SW480 (cell line): Measurements from ENCODE around the gene IRF7.

Experiments
- DNase-seq: peaks from one replicate; pipeline ENCODE4 v3.0.0-alpha.2; 2016; ENCODE audit warnings: low spot score

IRF7 gene

DNA sequence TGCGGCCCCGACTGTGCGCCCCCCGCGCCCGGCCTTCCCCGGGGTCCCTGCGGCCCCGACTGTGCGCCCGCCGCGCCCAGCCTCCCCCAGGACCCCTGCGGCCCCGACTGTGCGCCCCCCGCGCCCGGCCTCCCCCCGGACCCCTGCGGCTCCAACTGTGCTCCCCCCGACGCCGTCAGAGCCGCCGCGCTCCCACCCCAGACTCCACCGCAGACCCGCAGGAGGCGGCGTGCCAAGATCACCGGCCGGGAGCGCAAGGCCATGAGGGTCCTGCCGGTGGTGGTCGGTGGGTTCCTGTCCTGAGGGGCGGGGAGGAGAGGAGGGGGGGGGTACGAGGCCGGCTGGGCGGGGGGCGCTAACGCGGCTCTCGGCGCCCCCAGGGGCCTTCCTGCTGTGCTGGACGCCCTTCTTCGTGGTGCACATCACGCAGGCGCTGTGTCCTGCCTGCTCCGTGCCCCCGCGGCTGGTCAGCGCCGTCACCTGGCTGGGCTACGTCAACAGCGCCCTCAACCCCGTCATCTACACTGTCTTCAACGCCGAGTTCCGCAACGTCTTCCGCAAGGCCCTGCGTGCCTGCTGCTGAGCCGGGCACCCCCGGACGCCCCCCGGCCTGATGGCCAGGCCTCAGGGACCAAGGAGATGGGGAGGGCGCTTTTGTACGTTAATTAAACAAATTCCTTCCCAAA is 24.4 kb upstream of the IRF7 start:
- DNase-seq = no peak

DNA sequence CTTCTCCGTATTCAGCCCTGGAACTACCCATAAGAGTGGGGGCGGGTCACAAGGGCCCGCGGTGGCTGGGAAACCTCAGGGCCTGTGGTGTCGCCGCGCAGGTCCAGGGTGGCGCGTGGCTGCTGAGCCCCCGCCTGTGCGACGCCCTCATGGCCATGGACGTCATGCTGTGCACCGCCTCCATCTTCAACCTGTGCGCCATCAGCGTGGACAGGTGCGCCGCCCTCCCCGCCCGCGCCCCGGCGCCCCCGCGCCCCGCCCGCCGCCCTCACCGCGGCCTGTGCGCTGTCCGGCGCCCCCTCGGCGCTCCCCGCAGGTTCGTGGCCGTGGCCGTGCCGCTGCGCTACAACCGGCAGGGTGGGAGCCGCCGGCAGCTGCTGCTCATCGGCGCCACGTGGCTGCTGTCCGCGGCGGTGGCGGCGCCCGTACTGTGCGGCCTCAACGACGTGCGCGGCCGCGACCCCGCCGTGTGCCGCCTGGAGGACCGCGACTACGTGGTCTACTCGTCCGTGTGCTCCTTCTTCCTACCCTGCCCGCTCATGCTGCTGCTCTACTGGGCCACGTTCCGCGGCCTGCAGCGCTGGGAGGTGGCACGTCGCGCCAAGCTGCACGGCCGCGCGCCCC is 23.7 kb upstream of the IRF7 start:
- DNase-seq = no peak

DNA sequence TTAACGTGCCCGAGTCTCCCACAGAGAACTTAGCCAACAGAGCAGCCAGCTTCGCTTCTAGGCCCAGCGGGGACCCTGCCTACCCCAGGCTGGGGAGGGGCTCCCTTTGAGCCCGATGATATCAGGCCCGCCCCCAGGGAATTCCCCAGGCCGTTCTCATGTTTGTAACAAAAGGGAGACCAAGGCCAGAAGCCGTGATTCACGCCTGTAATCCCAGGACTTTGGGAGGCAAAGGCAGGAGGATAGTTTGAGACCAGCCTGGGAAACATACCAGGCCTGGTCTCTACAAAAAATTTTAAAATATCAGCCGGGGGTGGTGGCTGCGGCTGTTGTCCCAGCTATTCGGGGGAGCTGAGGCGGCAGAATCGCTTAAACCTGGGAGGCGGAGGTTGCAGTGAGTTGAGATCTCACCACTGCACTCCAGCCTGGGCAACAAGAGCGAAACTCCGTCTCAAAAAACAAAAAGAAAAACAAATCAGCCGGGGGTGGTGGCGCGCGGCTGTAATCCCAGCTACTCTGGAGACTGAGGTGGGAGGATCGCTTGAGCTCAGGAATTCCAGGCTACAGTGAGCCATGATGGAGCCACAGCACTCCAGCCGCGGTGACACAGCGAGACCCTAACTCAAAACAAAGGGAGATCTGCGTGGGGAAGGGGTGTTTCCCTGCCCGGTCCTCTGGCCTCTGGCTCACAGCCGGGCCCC is 23.0 kb upstream of the IRF7 start:
- DNase-seq = no peak

DNA sequence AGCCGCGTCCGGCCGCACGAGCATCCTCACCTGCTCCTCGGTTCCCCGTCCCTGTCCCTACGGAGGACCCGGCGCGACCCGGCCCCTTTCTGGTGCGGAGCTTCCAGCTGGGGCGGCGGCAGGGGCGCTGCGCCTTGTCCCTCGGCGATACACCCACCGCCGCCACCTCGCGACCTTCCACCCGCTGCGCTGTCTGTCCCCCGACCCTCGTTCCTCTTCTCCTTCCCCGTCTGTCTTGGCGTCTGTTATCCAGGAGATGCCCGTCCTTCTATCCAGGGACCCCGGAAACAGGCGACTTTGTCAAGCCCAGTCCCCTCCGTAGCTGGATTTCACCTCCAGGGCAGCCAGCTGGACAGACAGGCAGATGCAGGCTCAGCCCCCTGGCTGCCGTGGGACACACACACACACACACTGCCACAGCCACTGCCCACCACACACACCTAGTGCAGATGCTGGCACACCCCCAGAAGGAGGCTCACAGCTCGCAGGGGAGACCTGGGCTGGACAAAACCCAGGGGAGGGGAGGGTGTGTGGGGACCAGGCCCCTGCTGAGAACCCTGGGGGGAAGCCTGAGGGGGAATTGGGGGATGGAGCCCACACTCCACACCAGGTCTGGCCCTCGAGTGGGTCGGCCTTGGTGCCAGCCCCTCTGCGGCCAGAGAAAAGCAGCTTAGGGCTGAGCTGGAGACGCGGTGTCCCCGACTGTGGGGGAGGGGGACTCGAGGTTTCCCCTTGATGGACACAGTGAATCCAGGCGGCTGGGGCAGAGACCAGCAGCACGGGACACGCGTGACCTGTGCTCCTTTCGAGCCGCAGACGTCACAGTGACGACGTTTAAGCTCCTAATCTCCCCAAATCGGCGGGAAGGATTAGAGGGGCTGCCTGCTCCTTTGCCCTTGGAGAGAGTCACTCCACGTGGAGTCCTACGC is 22.1 kb upstream of the IRF7 start:
- no peak for DNase-seq

DNA sequence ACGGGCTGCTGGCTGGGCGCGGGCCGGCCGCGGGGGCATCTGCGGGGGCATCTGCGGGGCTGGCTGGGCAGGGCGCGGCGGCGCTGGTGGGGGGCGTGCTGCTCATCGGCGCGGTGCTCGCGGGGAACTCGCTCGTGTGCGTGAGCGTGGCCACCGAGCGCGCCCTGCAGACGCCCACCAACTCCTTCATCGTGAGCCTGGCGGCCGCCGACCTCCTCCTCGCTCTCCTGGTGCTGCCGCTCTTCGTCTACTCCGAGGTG is 21.5 kb upstream of the IRF7 start:
- no peak for DNase-seq

DNA sequence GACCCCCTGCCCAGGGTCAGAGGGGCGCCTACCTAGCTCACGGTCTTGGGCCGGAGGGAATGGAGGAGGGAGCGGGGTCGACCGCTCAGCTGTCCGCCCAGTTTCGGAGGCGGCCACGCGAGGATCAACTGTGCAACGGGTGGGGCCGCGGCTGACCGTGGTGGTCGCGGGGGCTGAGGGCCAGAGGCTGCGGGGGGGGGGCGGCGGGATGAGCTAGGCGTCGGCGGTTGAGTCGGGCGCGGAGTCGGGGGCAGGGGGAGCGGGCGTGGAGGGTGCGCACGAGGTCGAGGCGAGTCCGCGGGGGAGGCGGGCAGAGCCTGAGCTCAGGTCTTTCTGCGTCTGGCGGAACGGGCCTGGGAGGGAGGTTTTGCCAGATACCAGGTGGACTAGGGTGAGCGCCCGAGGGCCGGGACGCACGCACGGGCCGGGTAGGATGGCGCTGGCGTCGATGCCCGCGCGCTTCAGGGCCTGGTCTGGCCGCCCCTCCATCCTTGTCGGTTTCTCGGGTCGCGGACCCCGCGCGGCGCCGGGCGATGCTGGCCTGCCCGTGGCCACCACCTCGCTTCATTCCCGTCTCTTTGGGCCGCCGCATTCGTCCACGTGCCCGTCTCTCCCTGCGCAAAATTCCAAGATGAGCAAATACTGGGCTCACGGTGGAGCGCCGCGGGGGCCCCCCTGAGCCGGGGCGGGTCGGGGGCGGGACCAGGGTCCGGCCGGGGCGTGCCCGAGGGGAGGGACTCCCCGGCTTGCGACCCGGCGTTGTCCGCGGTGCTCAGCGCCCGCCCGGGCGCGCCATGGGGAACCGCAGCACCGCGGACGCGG is 21.0 kb upstream of the IRF7 start, which contains the start of gene DRD4:
DRD4 (plus strand) TSS at position 759 of the 822 bp plus-strand sequence; CDS start at position 795, 36 bp downstream.
- DNase-seq = no peak

DNA sequence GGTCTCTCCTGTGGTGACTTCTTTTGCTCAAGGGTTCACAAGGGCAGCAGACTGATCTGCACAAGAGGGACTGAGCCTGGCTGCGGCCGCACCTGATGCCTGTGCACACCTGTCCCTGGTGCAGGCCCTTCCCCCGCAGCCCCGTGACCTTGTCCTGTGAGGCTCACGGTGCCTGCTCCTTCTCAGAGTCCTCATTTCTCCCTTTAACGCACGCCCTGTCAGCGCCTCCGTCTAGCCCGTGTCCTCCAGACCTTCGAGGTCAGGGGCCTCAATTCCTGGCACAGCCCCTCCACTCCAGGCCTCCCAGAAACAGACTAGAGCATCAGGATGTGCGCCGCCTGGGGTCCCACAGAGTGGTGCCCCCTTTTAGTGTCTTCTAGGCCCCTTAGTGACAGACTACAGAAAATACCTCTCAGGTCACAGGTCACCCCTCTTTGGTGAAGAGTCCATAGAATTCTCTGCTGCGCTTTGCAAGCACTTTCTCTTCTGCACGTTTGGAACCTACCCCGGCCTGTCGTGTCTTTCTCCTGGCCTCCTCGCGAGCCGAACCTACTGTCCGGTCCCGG is 20.3 kb upstream of the IRF7 start:
- DNase-seq = no peak

DNA sequence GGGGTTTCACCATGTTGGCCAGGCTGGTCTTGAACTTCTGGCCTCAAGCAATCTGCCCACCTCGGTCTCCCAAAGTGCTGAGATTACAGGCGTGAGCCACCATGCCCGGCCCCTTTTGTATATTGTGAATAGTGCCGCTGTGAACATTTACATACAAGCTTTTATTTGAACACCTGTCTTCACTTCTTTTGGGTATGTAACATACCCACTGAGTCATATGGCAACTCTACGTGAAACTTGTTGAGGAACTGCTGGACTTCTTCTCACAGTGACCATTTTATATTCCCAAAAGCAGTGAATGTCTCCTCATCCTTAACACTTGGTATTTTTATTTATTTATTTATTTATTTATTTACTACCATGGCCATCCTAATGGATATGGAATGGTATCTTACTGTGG is 15.1 kb upstream of the IRF7 start:
- no peak for DNase-seq

DNA sequence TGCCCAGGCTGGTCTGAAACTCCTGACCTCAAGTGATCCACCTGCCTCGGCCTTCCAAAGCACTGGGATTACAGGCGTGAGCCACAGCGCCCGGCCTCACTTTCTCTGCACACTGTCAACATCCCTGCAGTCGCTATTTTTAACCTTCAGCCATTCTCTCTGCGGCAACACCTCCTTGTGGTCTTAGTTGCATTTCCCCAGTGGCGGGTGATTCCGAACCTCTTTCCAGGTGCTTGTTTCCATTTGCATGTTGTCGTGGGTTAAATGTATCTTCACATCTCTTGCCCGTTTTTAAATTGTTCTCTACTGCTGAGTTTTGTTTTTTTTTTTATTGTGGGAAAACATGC is 13.5 kb upstream of the IRF7 start:
- peak; percentile 72 for DNase-seq

DNA sequence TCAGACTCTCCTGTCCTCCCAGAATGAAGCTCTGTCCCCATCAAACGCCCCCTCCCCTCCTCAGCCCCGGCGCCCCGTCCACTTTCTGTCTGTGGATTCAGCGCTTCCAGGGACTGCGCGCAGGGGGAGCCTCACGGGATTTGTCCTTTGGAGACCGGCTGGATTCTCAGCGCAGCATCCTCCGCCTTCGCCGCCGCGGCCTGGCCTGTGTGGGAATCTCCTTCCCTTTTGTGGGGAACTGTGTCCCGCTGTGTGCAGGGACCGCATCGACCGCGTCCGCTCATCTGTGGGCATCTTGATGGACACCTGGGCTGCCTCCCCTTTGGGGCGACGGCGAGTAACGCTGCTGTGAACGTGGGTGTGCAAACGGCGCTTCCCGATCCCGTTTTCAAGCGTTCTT is 12.3 kb upstream of the IRF7 start:
- DNase-seq = no peak

DNA sequence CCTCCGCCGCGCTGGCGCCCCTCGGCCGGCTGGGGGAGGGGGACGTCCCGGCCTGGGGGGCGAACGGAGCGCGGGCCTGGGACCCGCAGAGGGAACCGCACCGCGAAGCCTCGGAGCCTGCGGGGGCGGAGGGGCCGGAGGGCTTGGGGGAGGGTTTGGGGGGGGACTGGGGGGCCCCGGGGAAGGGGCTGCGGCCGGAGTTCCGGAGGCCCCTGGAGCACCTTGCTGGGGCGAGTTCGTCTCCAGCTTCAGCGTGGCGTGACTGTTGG is 11.5 kb upstream of the IRF7 start:
- no peak for DNase-seq

DNA sequence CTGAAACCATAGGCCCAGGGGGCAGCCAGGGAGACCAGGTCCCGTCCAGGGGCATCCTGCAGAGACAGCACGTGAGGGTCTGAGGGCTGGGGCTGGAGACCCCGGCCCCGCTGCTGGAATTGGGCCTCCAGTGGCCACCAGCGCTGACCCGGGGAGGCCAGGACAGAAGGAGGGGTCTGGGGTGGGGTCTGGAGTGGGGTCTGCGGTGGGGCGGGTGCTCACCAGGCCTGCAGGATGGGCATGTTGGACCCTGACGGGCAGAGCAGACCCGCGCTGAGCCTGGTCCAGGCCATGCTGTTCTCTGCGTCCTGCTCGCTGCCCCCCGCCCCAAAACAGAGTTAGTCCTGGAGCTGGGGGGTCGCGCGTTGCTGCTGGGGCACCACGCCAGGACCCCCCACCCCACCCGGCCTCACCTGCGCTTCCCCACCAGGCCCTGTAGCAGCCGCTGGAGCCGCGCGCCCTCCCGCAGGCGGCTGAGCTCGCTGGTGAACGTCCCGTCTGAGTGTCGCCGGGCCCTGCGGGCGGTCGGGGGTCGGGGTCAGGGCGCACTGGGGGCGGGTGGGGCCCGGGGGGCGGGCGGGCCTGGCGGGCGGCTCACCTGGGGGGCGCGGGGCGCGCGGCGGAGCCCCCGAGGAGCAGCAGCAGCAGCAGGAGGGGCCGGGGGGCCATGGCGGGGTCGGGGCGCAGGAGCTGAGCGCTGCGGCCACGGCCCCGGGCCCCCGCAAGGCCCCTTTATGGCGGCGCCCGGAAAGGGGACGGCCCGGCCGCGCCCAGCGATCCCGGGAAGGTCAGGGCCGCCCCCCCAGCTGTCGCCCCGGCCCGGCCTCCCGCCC is 10.9 kb upstream of the IRF7 start, which contains the start of gene SCT:
SCT (minus strand) TSS at position 707 of the 833 bp plus-strand sequence; CDS start at position 669, 38 bp downstream.
- no peak for DNase-seq

DNA sequence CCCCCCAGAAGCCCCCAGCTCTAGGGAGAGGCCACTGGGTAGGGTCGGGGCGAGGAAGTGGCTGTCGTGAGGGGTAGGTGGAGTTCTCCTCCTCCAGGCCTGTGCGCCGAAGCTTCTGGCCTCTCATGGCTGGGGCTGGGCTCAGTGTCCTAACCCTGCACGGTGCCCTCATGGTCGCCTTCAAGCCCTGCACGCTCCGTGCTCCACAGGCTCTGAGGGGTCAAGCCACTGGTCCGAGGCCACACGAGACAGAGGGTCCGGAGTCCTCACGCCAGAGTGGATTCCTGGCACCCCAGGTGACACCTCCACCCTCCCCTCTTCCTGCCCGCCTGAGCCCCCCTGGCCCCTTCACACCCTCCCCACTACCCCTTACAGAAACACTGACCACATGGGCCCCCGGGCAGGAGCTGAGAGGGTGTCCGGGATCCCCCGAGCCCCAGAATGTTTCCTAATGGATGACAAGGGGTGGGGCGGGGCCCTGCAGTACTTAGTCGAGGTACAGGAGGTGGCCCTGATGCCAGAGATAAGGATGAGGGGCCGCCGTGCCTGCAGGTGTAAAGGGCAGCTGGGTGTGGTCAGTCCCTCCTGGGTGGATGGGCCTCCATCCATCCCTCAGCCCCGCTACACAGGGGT is 10.0 kb upstream of the IRF7 start:
- DNase-seq = no peak

DNA sequence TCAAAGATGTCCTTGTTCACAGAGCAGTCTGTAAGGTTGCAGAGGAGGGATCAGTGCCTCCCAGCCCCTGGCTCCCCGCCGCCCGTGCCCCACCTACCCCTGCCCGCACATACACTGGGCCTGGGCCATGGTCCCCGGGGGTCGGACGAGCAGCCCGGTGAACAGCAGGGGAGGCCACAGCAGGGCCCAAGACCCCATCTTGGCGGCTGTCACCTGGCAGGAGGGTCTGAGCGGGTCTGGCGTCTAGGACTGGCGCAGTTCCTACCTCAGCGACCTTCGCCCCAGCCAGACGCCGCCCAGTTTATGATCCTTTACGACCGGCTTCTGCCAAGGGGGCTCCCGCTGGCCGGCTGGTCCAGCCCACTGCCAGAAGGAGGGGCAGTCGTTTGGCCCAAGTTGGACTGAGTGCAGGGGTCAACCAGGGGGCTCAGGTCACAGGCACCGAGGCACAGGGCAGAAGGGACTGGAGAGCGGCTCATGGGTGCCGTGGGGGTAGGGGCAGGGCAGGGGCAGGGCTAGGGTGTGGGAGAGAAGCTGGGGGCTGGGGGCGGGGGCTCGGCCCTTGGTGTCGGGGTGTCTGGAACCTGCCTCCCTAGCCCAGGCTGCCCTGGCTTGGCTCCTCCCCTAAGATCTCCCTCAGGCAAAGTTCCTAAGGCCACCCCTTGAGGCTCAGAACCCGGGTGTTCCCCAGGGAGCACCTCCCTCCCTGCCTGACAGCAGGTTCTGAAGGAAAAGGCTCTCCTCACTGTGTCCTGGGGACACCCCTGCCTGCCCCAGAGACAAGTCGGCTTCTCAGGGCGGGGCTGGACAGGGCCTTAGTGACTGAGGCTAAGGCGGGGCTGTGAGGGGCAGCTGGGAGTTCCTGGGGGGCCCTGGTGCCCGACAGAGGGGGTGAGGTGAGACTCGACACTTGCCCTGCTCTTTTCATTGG is 9.2 kb upstream of the IRF7 start, which contains the start of gene CDHR5:
CDHR5 (minus strand) TSS at position 251 of the 931 bp plus-strand sequence; CDS start at position 198, 53 bp downstream.
- no peak for DNase-seq

DNA sequence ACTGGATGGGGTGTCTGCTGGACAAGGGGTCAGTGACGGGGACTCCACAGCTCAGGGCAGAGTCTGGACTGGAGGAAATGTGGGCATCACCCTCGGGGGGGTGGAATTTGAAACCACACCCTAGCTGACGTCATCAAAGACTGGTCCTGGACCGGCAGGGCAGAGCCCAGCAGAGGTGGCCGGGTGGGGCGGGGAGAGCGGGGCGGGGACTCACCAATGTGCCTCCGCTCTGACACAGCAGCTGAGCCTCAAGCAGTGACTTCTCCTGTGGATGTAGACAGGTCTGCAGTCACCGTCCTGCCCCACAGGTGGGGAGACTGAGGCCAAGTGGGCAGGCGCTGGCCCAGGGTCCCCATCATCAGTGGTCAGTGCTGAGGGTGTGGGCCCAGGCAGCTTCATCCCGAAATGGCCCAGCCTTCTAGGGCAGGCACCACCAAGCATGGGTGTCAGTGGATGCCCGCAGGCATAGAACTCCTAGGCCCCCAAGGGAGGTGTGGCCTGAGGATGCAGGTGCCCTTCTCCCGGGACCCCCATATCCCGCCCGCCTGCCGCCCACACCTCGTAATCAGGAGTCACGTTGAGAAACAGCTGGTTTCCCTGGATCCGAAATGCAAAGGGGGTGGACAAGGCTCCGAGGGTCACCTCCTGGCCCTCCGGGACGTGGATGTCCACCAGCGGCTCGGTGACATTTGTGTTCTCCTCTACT is 8.4 kb upstream of the IRF7 start:
- peak; percentile 83 for DNase-seq

DNA sequence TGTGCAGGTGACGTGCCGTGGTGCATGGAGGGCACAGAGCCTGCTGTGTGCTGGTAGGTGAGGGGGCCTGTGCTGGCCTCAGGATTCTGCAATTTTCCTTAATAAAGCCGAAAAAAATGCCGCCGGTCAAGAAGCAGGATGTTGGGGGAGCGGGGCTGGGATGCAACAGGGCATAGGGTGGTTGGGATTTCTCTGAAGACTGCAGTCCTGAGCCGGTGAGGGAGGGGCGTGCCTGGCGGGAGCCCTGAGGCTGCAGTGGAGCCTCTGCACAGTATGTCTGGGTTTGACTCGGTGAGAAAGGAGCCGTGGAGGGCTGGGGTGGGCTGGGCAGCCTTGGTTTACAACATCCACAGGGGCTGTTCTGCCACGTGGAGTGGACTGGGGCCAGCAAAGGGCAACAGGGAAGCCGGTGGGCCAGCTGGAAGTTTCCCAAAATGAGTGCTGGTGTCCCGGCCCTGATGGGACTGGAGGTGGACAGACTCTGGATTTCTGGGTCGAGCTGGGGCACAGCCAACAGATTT is 7.7 kb upstream of the IRF7 start:
- no peak for DNase-seq

DNA sequence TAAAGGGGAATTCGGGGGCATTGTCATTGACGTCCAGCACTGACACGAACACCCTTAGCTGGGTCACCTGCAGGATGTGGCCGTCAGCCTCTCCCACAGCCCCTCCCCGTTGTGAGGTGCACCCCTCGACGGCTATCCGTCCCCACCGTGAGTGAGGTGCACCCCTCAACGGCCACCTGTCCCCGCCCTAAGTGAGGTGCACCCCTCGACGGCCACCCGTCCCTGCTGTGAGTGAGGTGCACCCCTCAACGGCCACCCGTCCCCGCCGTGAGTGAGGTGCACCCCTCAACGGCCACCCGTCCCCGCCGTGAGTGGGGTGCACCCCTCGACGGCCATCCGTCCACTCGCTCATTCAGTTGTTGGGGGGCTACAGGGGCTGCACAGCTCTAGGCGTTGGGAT is 6.1 kb upstream of the IRF7 start:
- DNase-seq = no peak
